Stimulated activated CD4-positive, alpha-beta T cell treated with anti-CD3 and anti-CD28 coated beads, Interleukin-15, amount 100 ng/mL, for 1 hour (primary cell): ENCODE results near the gene TEX53.
A peak's percentile ranks its signal among the peaks of the same experiment; 100 is the strongest.

ENCODE experiments used
- DNase-seq, 2 donors: peaks; one replicate each; pipeline ENCODE4 v3.0.0-alpha.2; 2020; ENCODE audit warnings: low read depth in 1 of 2, low spot score in 1 of 2

The TEX53 gene

GRCh38 chr9:114680259-114681001 lies 22.8 kb upstream of the TEX53 start:
- no peak for DNase-seq

DNA sequence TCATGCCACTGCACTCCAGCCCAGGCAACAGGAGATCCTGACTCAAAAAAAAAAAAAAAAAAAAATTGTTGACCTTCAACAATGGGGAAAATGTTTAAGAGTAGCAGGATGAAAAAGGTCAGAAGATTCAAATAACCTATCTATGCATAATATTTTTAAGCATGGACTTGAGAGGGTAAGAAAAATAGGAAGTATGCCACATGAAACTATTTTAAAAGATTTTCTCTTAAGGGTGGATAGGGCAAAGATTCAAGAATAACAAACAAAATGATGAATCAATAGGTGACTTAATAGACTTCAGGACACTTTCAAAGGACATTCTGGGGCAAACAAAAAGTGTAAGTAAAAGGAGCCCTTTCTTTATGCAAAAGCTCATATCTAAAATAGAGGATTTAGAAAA lies 21.2 kb upstream of the TEX53 start:
- DNase-seq, result no peak

DNA sequence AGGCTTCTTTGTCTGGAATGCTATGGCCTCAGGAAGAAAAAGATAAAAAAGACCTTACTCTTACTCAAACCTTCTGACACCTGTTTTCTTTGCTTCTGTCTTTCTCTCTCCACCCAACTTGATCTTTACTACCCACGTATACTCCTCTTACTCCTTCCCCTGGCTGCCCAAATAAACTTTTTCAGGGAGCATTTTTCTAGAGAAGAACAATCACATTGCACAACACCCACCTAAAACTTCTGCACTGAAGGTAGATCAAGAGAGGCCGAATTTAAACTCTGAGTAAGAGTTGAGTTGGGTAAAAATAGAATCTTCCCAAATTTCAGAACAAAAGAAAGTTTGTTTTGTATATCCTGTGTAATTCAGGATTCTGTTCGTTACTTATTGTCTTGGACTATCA lies 20.5 kb upstream of the TEX53 start:
- DNase-seq, result no peak

DNA sequence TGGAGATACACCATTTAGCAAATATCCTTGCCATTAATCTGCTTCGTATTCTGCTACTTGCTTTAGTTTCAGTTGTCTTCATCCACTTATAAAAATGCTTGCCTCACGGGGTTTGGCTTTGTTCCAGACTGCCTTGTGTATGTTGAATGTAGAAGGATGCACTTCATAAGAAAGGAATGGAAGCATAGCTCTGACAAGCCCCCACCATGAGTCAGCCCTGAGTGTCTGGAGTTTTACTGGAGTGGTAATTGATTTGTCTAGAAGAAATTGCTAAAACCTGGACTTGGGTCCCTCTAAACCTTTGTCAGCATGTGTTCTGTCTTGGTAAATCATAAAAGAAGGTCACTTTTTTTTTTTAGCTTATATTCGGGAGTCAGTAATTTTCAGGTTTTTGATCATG lies 19.8 kb upstream of the TEX53 start:
- no peak for DNase-seq

GRCh38 chr9:114676901-114677300 lies 19.3 kb upstream of the TEX53 start:
- DNase-seq, result no peak

DNA sequence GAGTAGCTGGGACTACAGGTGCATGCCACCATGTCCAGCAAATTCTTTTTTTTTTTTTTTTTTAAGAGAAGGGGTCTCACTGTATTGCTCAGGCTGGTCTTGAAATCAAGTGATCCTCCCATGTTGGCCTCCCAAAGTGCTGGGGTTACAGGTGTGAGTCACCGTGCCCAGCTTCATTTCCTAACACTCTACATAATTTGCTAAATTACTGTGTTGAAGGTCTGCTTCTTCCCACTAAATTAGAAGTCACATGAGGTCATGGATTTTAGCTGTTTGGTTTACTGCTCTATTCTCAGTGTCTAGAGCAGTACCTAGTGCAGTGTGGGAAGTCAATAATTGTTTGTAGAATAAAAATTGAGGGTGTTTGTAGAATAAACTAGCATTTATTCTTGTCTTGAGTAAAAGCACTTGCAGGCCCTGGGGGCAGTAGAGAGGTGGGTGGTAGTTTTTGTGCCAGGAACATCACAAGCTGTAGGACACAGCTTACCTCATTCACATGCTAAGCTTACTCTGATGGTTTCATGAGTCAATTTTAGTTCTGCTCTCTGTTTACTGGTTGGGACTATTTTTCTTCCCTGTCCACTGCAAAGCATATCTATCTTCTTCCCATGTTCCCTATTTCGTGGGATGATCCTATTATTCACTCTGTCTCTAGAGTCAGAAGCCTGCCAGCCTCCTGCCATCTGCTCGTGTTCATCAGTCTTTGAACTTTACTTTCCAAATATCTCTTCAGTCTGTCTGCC lies 17.4 kb upstream of the TEX53 start:
- no peak for DNase-seq

DNA sequence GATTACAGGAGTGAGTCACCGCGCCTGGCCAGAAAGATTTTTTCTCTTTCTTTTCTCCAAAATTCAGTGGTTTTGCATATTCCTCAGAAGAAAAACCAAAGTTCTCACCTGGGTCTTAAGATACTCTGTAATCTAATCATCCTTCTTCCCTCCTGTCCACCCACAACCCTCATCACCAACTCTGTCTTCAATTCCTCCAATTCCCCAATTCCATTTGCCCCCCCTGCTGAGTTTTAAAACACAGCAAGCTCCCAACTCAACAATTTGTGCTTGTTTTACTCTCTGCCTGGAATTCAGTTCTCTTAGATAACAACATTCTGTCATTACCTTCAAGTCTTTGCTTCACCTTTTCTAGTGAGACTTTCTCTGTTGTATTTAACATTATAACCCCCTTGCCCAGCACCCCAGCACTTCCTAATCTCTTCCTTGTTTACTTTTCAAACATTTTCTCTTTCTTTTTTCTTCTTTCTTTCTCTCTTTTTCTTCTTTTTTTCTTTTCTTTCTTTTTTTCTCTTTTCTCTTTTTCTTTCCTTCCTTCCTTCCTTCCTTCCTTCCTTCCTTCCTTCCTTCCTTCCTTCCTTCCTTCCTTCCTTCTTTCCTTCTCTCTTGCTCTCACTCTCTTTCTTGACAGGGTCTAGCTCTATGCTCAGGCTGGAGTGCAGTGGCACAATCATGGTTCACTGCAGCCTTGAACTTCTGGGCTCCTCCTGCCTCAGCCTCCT lies 16.6 kb upstream of the TEX53 start:
- no peak for DNase-seq

DNA sequence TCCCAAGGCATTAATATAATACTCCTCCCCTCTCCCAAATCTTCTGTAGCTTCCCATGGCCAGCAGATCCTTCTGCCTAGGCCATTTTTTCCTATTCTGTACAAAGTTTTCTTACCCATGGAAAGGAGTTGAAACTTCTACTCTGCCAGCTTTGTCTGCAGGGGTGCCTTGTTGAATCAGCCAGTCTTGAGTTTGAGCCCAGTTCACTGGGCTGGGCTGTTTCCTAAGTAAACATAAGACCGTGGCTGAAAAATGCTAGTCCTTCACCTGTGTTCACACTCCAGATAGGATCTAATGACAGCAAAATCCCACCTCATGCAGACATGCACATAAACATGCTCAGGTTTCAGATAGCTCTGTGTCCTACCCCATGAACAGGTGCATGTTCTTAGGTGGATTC lies 14.0 kb upstream of the TEX53 start:
- no peak for DNase-seq

GRCh38 chr9:114669961-114670360 lies 12.4 kb upstream of the TEX53 start:
- no peak for DNase-seq

- no peak for DNase-seq
Measured at GRCh38 chr9:114668146-114668545, 10.5 kb upstream of the TEX53 start.

GRCh38 chr9:114666851-114667250 lies 9.2 kb upstream of the TEX53 start:
- DNase-seq, result no peak

DNA sequence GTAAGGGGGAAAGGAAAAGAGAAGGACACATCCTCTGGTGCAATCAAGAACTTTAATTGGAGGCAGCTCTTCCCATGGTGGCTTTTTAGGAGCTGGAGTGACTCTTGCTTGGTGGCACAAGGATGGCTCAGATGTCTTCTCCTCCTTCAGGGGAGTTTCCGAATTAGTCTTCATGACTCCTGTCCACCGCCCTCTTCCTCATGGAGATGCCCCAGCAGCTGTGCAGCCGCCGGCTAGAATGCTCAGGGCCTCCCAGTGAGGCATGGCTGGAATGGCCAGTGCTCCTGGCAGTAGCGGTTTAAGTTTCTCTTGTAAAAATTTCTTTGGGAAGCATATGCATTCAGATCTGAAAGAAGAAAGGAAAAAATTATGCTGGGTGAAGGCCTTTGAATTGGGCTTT lies 8.8 kb upstream of the TEX53 start:
- DNase-seq, result no peak

GRCh38 chr9:114664181-114664580 lies 6.6 kb upstream of the TEX53 start:
- DNase-seq, result no peak

DNA sequence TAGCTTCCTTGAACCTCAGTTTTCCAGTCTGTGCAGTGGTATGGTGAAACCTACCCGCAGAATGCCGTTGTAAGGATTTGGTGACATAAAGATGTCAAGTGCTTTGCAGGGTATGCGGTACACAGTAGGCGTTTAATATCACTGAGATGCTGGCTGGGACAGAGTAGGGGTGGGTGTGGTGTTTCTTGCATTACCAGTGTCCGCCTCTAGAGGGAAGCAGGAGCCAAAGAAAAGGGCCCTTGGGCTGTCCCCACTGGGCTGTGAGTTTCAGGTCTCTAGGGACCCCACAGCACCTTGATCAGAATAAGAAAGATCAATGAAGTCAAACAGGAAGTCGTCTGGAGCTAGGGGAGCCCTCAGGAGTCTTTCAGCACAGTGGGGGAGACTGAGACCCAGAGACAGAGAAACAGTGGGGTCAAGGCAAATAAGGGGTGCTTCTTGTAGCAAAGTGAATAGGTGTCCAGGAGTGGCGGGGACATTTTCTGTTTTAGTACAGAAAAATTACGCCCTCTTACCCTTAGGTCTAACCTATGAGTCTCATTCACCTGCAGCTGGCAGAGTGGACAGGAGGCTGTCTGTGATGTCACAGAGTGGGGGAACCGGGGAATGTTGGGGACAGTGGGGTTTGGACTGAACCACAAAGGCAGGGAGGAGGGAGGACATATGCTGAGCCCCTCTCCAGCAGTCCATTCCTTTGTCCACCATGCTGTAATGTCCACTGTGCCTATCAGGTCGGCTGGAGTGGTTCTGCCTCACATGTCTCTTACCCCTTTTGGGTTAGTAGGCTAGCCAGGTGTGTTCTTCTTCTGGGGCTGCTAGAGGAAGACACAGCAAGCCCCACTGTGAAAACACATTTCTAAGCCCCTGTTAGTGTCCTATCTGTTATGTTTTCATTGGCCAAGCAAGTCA lies 4.7 kb upstream of the TEX53 start:
- peak; percentile 30 to 32 for DNase-seq

DNA sequence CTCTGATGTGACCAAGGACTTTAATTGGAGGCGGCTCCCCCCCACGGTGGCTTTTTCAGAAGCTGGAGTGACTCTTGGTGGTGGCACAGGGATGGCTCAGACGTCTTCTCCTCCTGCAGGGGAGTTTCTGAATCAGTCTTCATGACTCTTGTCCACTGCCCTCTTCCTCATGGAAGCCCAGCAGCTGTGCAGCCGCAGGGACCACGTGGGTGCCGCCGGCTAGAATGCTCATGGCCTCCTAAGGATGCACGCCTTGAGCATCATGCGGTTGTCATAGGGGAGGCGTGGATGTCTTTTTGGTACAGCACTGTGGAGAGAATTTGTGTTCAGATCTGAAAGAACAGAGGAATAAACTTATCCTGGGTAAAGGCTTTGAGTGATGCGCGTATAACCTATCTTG lies 1.3 kb downstream of the TEX53 start:
- DNase-seq, result no peak

DNA sequence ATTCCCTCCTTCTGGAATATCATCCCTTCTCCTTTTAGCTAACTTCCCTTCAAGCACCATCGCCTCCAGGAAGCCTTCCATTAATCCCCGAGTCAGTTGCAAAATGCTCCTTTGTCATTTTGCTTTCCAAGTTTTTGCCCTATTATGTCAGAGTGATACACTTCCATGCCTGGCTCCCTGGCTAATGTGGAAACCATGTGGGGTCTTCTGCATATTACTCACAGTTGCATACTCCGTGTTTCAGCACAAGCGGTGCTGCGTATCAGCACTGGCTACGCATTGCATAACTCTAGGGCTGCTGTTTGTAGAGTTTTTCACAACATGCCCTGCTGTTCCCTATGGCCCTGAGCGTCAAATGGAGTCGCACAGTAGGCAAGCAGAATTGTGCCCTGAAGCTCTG lies 1.9 kb downstream of the TEX53 start:
- DNase-seq, result no peak

DNA sequence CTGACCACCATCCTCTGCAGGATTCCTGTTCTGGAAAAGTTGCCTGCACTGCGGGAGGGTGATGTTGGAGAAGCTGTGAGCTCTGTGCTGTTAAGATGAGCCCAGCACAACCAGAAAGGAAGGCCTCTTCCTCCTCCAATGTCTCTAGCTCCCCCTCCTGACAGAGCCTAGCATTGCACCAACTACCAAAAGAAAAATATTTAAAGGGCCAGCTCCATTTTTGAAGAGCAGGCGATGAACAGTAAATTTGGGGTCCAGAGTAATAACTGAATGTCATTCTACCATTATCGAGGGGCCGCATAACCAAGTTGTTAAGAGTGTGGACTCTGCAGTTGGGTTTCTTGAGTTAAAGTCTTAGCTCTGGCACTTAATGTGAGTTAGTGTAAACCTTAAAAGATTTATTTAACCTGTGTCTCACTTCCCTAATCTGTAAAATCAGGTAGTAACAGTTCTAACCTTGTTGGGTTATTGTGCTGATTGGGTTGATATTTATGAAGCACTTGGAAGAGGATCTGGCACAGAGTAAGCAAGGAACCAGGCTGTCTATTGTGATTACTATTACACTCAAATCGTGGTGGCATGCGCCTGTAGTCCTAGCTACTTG lies 3.9 kb downstream of the TEX53 start:
- peak; percentile 48 to 63 for DNase-seq

- DNase-seq, result no peak
Measured at GRCh38 chr9:114652776-114653555, 4.6 kb downstream of the TEX53 start.

- DNase-seq, result no peak
Measured at GRCh38 chr9:114643896-114644295, 13.7 kb downstream of the TEX53 start.

DNA sequence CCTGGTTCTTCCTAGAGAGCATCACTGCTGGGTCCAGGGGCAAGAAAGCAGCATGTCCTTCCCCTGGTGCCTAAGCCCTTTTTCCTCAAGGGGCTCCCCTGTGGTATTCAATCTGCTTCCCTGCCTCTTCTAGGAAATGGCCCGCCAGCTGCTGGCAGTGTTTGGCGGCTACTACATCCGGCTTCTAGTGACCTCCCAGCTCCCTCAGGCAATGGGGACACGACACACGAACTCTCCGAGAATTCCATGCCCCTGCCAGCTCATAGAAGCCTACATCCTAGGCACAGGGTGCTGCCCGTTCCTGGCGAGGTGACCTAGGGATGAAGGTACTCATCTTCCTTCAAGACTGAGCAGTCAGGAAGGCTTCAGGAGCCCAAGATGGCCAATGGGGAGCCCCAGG lies 14.6 kb downstream of the TEX53 start:
- no peak for DNase-seq
